Right atrium auricular region (tissue), 2 donors: ENCODE data around the gene SPSB3. TPM values are rescaled to one million over a fixed set of nuclear protein-coding genes. Genes with fewer than 3 reads are reported as not detected.

Experiments used
- DNase-seq: peaks from one replicate; pipeline ENCODE4 v3.0.0-alpha.2; 2019; ENCODE audit warnings: low spot score
- H3K27ac ChIP-seq, 2 donors: fragments of 200-600 bp; sonication (generic); 1 replicate in 1 of 2; 2 replicates in 1 of 2; pipeline ENCODE4 v1.5.1; 2016 to 2019
- H3K27me3 ChIP-seq, 2 donors: fragments of 200-600 bp; sonication (generic); one replicate each; pipeline versions ENCODE4 v1.5.1 to v1.6.0; 2017 to 2019
- H3K36me3 ChIP-seq: fragments of 200-600 bp; sonication (generic); one replicate; pipeline ENCODE4 v1.5.1; 2016
- H3K4me1 ChIP-seq, 2 donors: fragments of 200-600 bp; sonication (generic); one replicate each; pipeline versions ENCODE4 v1.5.1 to v1.6.0; 2017 to 2019
- H3K4me3 ChIP-seq, 2 donors: fragments of 200-600 bp; sonication (generic); 1 replicate in 1 of 2; 2 replicates in 1 of 2; pipeline ENCODE4 v1.5.1; 2017 to 2019; ENCODE audit warnings: mild to moderate bottlenecking in 1 of 2, moderate library complexity in 1 of 2
- H3K9me3 ChIP-seq, 2 donors: fragments of 200-600 bp; sonication (generic); one replicate each; pipeline ENCODE4 v1.5.1; 2019
- CTCF ChIP-seq, 2 donors: fragments of 200-600 bp; sonication (generic); IDR thresholded peaks; one replicate each; pipeline ENCODE4 v1.5.1; 2019; ENCODE audit warnings: antibody characterized with exemption in 2 of 2
- total RNA-seq, 2 donors: library from RNA; depleted of rRNA; stranded (reverse); fragments of >200 nt; gene quantifications; one replicate each; pipeline ENCODE4 v1.1.0, GENCODE V29; 2016

The SPSB3 gene
- total RNA-seq, 2 donors from 2014 or later, result 41.9 to 49.0 TPM

GRCh38 chr16:1780677-1781072 is 1.7 kb downstream of the SPSB3 start:
- DNase-seq, result no peak
- Histone ChIP-seq H3K9me3 (no peaks in the 10 kb centered on the region), H3K4me3 (no peak overlapping the region), H3K27me3 (no peaks in the 10 kb centered on the region), H3K27ac (no peak overlapping the region), H3K36me3 (peaks cover 34% of the 10 kb centered on the region), H3K4me1 (peaks cover 0 to 48% of the 10 kb centered on the region in 2 donors)
- no peak for TF ChIP-seq CTCF (IDR thresholded peaks at IDR 0.05)

GRCh38 chr16:1779741-1780676 is 2.4 kb downstream of the SPSB3 start:
- Histone ChIP-seq H3K4me1 (peaks cover 0 to 41% of the 10 kb centered on the region in 2 donors), H3K27ac (no peak overlapping the region), H3K4me3 (no peak overlapping the region), H3K9me3 (no peaks in the 10 kb centered on the region), H3K36me3 (peaks cover 37% of the 10 kb centered on the region), H3K27me3 (no peaks in the 10 kb centered on the region)
- no peak for DNase-seq
- TF ChIP-seq CTCF (IDR thresholded peaks at IDR 0.05), result no peak

GRCh38 chr16:1779234-1779701 is 3.1 kb downstream of the SPSB3 start:
- Histone ChIP-seq H3K36me3 (peaks cover 37% of the 10 kb centered on the region), H3K4me1 (peaks cover 0 to 40% of the 10 kb centered on the region in 2 donors), H3K27me3 (no peaks in the 10 kb centered on the region), H3K4me3 (no peak overlapping the region), H3K9me3 (no peaks in the 10 kb centered on the region), H3K27ac (no peak overlapping the region)
- DNase-seq, result no peak
- no peak for TF ChIP-seq CTCF (IDR thresholded peaks at IDR 0.05)

GRCh38 chr16:1778200-1779179 is 3.9 kb downstream of the SPSB3 start:
- Histone ChIP-seq H3K9me3 (no peaks in the 10 kb centered on the region), H3K4me3 (no peak overlapping the region), H3K4me1 (peaks cover 0 to 40% of the 10 kb centered on the region in 2 donors), H3K27ac (no peak overlapping the region), H3K27me3 (no peaks in the 10 kb centered on the region), H3K36me3 (peaks cover 37% of the 10 kb centered on the region)
- no peak for TF ChIP-seq CTCF (IDR thresholded peaks at IDR 0.05)
- DNase-seq, result no peak

GRCh38 chr16:1777375-1778199 is 4.8 kb downstream of the SPSB3 start:
- Histone ChIP-seq H3K4me3 (no peak overlapping the region), H3K36me3 (peaks cover 37% of the 10 kb centered on the region), H3K9me3 (no peaks in the 10 kb centered on the region), H3K4me1 (peaks cover 0 to 38% of the 10 kb centered on the region in 2 donors), H3K27me3 (no peaks in the 10 kb centered on the region), H3K27ac (no peak overlapping the region)
- TF ChIP-seq CTCF (IDR thresholded peaks at IDR 0.05), result no peak
- DNase-seq, result no peak
